ENCODE data around the gene FBXL7. TPM values are rescaled to one million over a fixed set of nuclear protein-coding genes. Genes with fewer than 3 reads are reported as not detected.

FBXL7 gene
- total RNA-seq, 6 experiments from 2014 or later: 0.81 to 1.9 (median 1.3) TPM

DNA sequence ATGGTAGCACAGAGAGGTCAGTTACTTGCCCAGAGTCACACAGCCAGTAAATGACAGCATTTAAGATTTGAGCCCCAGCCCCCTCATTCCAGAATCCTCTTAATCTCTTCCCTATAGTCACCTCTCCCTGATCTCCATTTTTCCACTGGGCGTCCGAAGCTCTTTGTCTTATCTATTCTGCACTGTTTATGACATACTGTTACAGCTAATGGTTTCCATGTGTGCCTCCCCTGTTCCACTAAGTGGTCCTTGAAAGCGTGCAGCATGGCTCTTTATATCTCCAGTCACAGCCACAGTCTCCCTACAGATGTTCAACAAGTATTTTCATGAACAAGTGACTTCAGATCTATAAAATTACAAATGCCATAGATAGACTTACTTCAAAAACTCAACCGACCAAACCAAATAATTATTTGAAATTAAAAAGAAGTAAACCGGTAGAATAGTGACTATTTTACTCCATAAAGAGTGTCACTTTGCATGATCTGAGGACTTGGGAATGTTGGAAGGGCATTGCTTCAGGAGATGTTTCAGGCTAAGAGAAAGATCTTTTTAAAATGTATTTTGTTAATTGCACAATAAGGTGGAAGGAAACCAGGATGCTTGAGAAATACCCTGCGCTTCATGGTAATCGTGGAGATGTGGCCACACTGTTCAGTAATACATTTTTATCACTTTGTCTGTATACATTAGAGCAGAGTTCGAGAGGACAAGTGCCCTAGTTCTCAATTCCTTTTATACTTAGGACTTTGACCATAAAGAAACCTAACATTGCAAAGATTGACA is 237.2 kb downstream of the FBXL7 start:
- DNase-seq: no peak
- Histone ChIP-seq H3K4me3 (no peak overlapping the region), H3K9me3 (no peaks in the 10 kb centered on the region), H3K27me3 (no peaks in the 10 kb centered on the region), H3K27ac (no peak overlapping the region), H3K36me3 (no peaks in the 10 kb centered on the region), H3K4me1 (no peaks in the 10 kb centered on the region)
- no peak for TF ChIP-seq POLR2A (IDR thresholded peaks at IDR 0.05)
- TF ChIP-seq, protein P1, sequence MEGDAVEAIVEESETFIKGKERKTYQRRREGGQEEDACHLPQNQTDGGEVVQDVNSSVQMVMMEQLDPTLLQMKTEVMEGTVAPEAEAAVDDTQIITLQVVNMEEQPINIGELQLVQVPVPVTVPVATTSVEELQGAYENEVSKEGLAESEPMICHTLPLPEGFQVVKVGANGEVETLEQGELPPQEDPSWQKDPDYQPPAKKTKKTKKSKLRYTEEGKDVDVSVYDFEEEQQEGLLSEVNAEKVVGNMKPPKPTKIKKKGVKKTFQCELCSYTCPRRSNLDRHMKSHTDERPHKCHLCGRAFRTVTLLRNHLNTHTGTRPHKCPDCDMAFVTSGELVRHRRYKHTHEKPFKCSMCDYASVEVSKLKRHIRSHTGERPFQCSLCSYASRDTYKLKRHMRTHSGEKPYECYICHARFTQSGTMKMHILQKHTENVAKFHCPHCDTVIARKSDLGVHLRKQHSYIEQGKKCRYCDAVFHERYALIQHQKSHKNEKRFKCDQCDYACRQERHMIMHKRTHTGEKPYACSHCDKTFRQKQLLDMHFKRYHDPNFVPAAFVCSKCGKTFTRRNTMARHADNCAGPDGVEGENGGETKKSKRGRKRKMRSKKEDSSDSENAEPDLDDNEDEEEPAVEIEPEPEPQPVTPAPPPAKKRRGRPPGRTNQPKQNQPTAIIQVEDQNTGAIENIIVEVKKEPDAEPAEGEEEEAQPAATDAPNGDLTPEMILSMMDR (IDR thresholded peaks at IDR 0.05): no peak
- no peak for ATAC-seq
- intact Hi-C loops (cut with DNase I): no loop called here
- WGBS (ENCODE audit: insufficient coverage, low coverage, low lambda C conversion rate, missing lambda C conversion rate): 48% methylated on average over 8 of the region's 8 CpGs

- Histone ChIP-seq H3K4me1 (no peaks in the 10 kb centered on the region), H3K27ac (no peak overlapping the region), H3K9me3 (no peaks in the 10 kb centered on the region), H3K36me3 (no peaks in the 10 kb centered on the region), H3K4me3 (no peak overlapping the region), H3K27me3 (no peaks in the 10 kb centered on the region)
- DNase-seq (no peak), ATAC-seq (no peak)
- no peak for TF ChIP-seq POLR2A (IDR thresholded peaks at IDR 0.05)
- TF ChIP-seq, protein P1 (IDR thresholded peaks at IDR 0.05): no peak
- 48% methylated on average over 5 of the region's 5 CpGs for WGBS (ENCODE audit: insufficient coverage, low coverage, low lambda C conversion rate, missing lambda C conversion rate)
- intact Hi-C loops (cut with DNase I): no loop called here
Measured at GRCh38 chr5:15737871-15738664, 238.1 kb downstream of the FBXL7 start.

GRCh38 chr5:15740383-15740782 is 240.4 kb downstream of the FBXL7 start:
- Histone ChIP-seq H3K4me3 (no peak overlapping the region), H3K27ac (no peak overlapping the region), H3K36me3 (no peaks in the 10 kb centered on the region), H3K4me1 (no peaks in the 10 kb centered on the region), H3K27me3 (no peaks in the 10 kb centered on the region), H3K9me3 (no peaks in the 10 kb centered on the region)
- no peak for ATAC-seq
- no peak for DNase-seq
- intact Hi-C loops (cut with DNase I): no loop called here
- TF ChIP-seq, protein P1 (IDR thresholded peaks at IDR 0.05): no peak
- TF ChIP-seq POLR2A (IDR thresholded peaks at IDR 0.05): no peak

DNA sequence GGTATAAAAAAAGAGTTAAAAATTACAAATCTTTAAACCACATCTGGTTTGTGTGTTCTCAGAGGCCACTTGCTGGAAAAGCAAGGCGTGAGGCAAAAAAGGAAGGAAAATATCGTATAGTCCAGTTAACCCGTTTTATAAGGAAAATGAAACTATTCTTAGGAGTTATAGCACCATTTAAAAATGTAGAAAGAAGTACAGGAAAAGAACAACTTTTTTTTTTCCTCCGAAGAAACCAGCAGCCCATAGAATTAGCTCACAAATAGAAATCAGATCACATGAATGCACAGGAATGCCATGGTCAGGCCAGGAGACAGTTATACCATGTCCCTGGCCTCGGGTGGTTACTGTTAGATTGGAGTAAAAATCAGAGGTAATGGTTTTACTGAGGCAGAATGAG is 241.6 kb downstream of the FBXL7 start:
- DNase-seq (no peak), ATAC-seq (no peak)
- no peak overlapping the region for H3K4me3 ChIP-seq
- H3K36me3 ChIP-seq: no peaks in the 10 kb centered on the region
- no peaks in the 10 kb centered on the region for H3K9me3 ChIP-seq
- TF ChIP-seq, protein P1 (IDR thresholded peaks at IDR 0.05): no peak
- 50% methylated on average over 5 of the region's 5 CpGs for WGBS (ENCODE audit: insufficient coverage, low coverage, low lambda C conversion rate, missing lambda C conversion rate)
- no peak overlapping the region for H3K27ac ChIP-seq
- no peaks in the 10 kb centered on the region for H3K27me3 ChIP-seq
- intact Hi-C loops (cut with DNase I): no loop called here
- no peaks in the 10 kb centered on the region for H3K4me1 ChIP-seq

Data from right lobe of liver (tissue), 6 donors.